Memory B cell (primary cell): ENCODE results near the gene LDLRAD4.
A peak's percentile ranks its signal among the peaks of the same experiment; 100 is the strongest.

Experiments used
- ATAC-seq: fragments of 150-1000 bp; cut with Tn5 transposase; 2 replicates; pipeline ENCODE4 v1.10.0; 2021; ENCODE audit warnings: low read depth, mild to moderate bottlenecking, moderate library complexity
- DNase-seq, 2 donors: peaks; one replicate each; pipeline ENCODE4 v3.0.0; 2022; ENCODE audit warnings: low spot score in 2 of 2
- H3K27ac Mint-ChIP-seq: one replicate; pipeline ENCODE4 v1.8.0; 2022; ENCODE audit warnings: mild to moderate bottlenecking, moderate library complexity, mixed read lengths
- H3K27me3 Mint-ChIP-seq: one replicate; pipeline ENCODE4 v1.8.0; 2022; ENCODE audit warnings: mixed read lengths
- H3K36me3 Mint-ChIP-seq: one replicate; pipeline ENCODE4 v1.8.0; 2022; ENCODE audit warnings: mild to moderate bottlenecking, mixed read lengths
- H3K4me1 Mint-ChIP-seq: one replicate; pipeline ENCODE4 v1.8.0; 2022; ENCODE audit warnings: mixed read lengths
- H3K4me3 Mint-ChIP-seq: one replicate; pipeline ENCODE4 v1.8.0; 2022; ENCODE audit warnings: mild to moderate bottlenecking, moderate library complexity, mixed read lengths
- H3K9me3 Mint-ChIP-seq: one replicate; pipeline ENCODE4 v1.8.0; 2022; ENCODE audit warnings: mixed read lengths

LDLRAD4 gene

GRCh38 chr18:13357289-13357688, 138.7 kb downstream of the LDLRAD4 start:
- H3K27ac Mint-ChIP-seq: no peak overlapping the region
- peaks cover 7% of the 10 kb centered on the region for H3K9me3 Mint-ChIP-seq
- peaks cover 4% of the 10 kb centered on the region for H3K4me1 Mint-ChIP-seq
- no peak overlapping the region for H3K4me3 Mint-ChIP-seq
- ATAC-seq: no peak
- H3K27me3 Mint-ChIP-seq: peaks cover 15% of the 10 kb centered on the region
- DNase-seq: no peak
- peaks cover 7% of the 10 kb centered on the region for H3K36me3 Mint-ChIP-seq

GRCh38 chr18:13359210-13359609, 140.7 kb downstream of the LDLRAD4 start:
- Mint-ChIP-seq H3K4me3 (no peak overlapping the region), H3K4me1 (peaks cover 4% of the 10 kb centered on the region), H3K36me3 (no peaks in the 10 kb centered on the region), H3K27ac (no peak overlapping the region), H3K9me3 (no peaks in the 10 kb centered on the region), H3K27me3 (peaks cover 16% of the 10 kb centered on the region)
- DNase-seq (no peak), ATAC-seq (no peak)

DNA sequence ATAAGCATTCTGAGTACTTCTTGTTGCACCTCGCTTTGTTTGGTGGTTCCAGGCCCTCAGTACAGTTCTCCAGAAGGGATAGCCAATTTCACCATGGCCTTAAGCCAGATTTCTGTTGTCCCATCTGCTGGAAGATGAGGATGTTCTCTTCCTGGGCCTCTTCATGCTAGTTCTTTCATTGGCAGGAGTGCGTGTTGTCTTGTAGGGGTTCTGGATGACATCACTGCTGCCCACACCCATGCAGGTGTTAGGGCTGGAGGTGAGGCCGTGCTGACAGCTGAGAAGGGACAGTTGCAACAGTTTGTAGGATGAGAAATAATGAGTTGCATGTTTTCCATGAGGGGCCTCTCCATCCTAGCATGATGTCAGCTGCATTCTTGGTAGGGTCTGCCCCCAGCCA, 142.9 kb downstream of the LDLRAD4 start:
- ATAC-seq (no peak), DNase-seq (no peak)
- no peak overlapping the region for H3K27ac Mint-ChIP-seq
- H3K9me3 Mint-ChIP-seq: no peaks in the 10 kb centered on the region
- no peaks in the 10 kb centered on the region for H3K36me3 Mint-ChIP-seq
- no peak overlapping the region for H3K4me3 Mint-ChIP-seq
- H3K27me3 Mint-ChIP-seq: peaks cover 17% of the 10 kb centered on the region
- H3K4me1 Mint-ChIP-seq: peaks cover 4% of the 10 kb centered on the region

DNA sequence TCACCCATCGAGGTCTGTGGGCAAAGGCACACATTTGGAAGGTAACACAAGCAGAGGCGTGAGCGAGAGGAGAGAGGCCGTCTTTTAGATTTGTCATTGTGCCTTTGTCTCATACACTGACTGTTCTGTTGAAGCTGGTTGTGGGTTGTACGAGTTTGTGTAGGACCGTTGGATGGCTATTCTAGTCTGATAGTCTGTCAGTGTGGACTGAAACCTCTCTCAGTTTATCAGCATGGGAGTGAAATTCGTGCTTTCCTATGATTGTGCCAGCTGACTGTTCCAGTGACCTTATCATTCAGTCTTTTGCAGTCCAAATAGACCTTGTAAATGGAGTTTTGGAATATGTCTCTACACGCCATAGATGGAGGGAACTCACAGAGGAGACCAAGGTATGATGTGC, 143.5 kb downstream of the LDLRAD4 start:
- Mint-ChIP-seq H3K36me3 (no peaks in the 10 kb centered on the region), H3K27ac (no peak overlapping the region), H3K4me1 (peaks cover 4% of the 10 kb centered on the region), H3K4me3 (no peak overlapping the region), H3K9me3 (no peaks in the 10 kb centered on the region), H3K27me3 (peaks cover 18% of the 10 kb centered on the region)
- ATAC-seq (no peak), DNase-seq (no peak)

DNA sequence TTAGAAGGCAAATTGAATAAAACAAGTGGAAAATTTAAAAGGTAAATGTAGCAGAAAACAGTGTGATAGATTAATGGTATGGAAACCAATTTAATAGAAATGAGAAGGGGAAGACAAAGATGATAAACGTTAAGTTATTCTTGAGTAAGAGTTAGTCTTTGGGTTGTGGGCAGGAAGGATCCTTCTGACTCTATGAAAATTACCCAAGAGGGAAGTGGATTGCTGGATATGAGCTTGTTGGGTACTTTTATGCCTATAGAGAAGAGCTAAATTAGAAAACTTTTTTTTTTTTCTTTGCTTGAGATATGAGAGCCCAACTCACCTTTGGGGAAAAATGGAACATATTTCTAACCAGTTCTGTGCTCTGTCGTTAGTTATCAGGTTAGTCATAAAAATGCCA, 144.0 kb downstream of the LDLRAD4 start:
- H3K36me3 Mint-ChIP-seq: no peaks in the 10 kb centered on the region
- H3K4me1 Mint-ChIP-seq: peaks cover 4% of the 10 kb centered on the region
- H3K9me3 Mint-ChIP-seq: no peaks in the 10 kb centered on the region
- H3K4me3 Mint-ChIP-seq: no peak overlapping the region
- H3K27ac Mint-ChIP-seq: no peak overlapping the region
- DNase-seq (no peak), ATAC-seq (no peak)
- H3K27me3 Mint-ChIP-seq: peaks cover 20% of the 10 kb centered on the region

GRCh38 chr18:13363359-13363758, 144.8 kb downstream of the LDLRAD4 start:
- Mint-ChIP-seq H3K4me1 (peaks cover 4% of the 10 kb centered on the region), H3K27ac (no peak overlapping the region), H3K27me3 (peaks cover 23% of the 10 kb centered on the region), H3K9me3 (no peaks in the 10 kb centered on the region), H3K36me3 (no peaks in the 10 kb centered on the region), H3K4me3 (no peak overlapping the region)
- ATAC-seq: no peak
- no peak for DNase-seq

DNA sequence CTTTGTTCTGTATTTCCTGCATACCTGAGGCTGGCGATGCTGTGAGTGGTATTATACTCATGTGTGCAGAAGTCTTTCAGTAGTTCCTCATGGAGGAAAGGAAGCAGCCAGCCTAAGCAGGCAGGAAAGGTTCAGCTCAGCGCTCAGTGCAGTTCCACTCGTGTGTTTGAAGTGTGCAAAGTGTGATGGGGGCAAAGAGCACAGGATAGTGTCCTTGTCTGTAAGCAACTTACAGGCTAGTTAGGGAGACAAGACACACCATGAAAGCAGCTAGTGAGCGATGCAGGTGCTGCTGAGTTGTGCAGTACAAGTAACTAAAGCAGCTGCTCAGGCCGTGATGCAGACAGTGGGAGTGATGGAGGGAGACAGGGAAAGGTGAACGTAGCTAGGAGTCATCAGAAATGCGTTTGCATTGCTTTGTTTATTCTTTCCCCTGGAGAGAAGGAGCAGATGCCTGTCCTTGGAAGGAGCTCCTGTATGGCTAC, 146.2 kb downstream of the LDLRAD4 start:
- H3K27ac Mint-ChIP-seq: no peak overlapping the region
- no peaks in the 10 kb centered on the region for H3K36me3 Mint-ChIP-seq
- no peak overlapping the region for H3K4me3 Mint-ChIP-seq
- ATAC-seq: no peak
- DNase-seq: no peak
- peaks cover 23% of the 10 kb centered on the region for H3K27me3 Mint-ChIP-seq
- no peaks in the 10 kb centered on the region for H3K9me3 Mint-ChIP-seq
- no peaks in the 10 kb centered on the region for H3K4me1 Mint-ChIP-seq

- H3K27me3 Mint-ChIP-seq: peaks cover 23% of the 10 kb centered on the region
- H3K27ac Mint-ChIP-seq: no peak overlapping the region
- ATAC-seq (no peak), DNase-seq (no peak)
- H3K4me3 Mint-ChIP-seq: no peak overlapping the region
- no peaks in the 10 kb centered on the region for H3K9me3 Mint-ChIP-seq
- no peaks in the 10 kb centered on the region for H3K4me1 Mint-ChIP-seq
- H3K36me3 Mint-ChIP-seq: no peaks in the 10 kb centered on the region
These were observed 147.6 kb downstream of the LDLRAD4 start for GRCh38 chr18:13366131-13366530.

DNA sequence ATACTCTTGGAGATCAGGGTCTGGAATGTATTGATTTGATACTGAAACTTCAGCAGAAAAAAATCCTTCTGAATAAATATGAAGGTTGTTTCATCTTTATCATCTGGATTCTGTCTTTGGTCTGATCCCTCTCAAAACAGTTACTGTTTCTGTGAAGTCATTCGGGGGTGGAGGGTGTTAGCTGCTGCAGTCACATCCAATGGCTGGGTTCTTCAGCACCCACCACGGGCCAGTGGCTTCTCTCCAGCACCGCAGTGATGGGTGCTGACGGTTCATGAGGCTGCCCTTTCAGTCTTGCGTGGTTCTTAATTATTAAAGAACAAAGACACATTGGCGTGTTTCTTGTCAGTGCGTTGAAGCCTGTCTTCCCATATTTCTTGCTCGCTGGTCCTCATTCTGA, 148.0 kb downstream of the LDLRAD4 start:
- H3K4me3 Mint-ChIP-seq: no peak overlapping the region
- no peaks in the 10 kb centered on the region for H3K36me3 Mint-ChIP-seq
- ATAC-seq (no peak), DNase-seq (no peak)
- peaks cover 20% of the 10 kb centered on the region for H3K27me3 Mint-ChIP-seq
- peaks cover 1% of the 10 kb centered on the region for H3K4me1 Mint-ChIP-seq
- H3K9me3 Mint-ChIP-seq: no peaks in the 10 kb centered on the region
- H3K27ac Mint-ChIP-seq: no peak overlapping the region

DNA sequence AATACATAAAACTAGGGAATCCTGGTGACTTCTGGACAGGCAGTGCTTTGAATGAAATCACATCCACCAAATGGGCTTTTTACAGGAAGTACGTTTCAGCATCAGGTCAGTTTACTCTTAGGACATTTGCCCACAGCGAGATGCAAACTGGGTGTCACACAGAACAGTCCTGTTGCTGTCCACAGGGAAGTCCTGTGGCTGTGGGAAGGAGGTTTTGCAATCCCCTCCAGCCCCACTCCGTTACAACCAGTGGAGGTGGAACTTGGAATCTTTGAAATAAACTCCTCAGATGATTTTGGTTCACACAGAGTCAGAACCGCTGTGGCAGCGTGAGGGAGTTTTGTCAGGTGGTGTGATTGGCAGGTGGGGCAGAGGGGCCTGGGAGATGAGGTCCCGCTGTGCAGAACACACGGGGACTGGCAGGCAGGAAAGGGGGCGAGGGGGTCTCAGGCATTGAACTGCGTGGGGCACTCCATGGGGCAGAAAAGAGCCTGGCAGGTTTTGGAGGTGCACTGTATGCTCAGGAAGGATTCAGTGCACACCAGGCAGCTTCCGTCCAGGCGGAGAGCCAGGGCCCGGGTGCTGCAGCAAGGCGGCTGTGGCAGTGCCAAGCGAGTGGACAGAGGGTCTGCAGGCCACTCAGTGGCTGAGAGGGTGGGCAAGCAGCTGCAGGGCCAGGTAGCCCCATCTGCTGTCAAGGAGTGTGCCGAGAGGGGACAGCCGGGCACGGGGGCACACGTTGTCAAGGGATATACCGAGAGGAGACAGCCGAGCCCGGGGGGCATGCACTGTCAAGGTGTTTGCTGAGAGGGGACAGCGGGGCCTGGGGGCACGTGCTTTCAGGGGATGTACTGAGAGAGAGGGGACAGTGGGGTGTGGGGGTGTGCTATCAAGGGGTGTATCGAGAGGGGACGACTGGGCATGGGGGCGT, 148.7 kb downstream of the LDLRAD4 start:
- no peaks in the 10 kb centered on the region for H3K36me3 Mint-ChIP-seq

DNA sequence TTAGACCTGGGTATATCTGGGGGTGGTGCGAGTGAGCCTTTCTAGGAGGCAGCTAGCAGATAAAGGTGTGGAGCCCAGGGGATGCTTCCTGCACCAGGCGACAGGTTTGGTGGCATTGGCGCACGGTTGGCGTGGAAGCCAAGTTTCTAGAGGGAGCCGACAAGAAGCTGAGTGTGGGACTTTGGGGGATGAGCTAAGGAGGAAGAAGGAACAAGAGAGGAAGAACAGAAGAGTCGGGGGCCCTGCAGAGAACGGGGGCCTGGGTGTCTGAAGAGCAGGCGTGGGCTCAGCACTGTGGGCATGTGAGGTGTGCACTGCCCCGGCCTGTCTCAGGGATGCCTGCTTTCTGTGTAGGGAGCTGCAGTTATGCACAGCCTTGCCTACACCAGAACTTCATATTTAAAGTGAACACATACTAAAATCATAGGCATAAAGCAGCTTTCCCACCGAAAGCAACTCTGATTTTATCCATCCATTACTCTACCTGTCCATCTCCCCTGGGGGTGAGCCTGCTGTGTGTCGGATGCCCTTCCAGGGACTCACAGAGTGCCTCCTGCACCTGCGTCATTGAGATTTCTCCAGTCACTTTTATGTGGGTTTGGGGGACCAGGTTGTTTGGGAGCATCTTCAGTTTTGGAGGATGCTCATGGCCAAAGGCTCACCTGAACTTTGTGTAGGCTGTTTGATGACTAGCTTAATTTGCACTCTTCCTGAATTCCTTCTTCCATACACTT, 149.7 kb downstream of the LDLRAD4 start:
- no peak overlapping the region for H3K27ac Mint-ChIP-seq
- no peaks in the 10 kb centered on the region for H3K9me3 Mint-ChIP-seq
- DNase-seq (no peak), ATAC-seq (no peak)
- no peaks in the 10 kb centered on the region for H3K36me3 Mint-ChIP-seq
- peaks cover 11% of the 10 kb centered on the region for H3K27me3 Mint-ChIP-seq
- no peak overlapping the region for H3K4me3 Mint-ChIP-seq
- peaks cover 10% of the 10 kb centered on the region for H3K4me1 Mint-ChIP-seq

More for the DNA sequence above, 148.7 kb downstream of the LDLRAD4 start:
- H3K4me3 Mint-ChIP-seq: no peak overlapping the region
- H3K27me3 Mint-ChIP-seq: peaks cover 17% of the 10 kb centered on the region
- no peaks in the 10 kb centered on the region for H3K9me3 Mint-ChIP-seq
- no peak overlapping the region for H3K27ac Mint-ChIP-seq
- H3K4me1 Mint-ChIP-seq: peaks cover 8% of the 10 kb centered on the region
- no peak for ATAC-seq
- DNase-seq: no peak

GRCh38 chr18:13369353-13369752, 150.8 kb downstream of the LDLRAD4 start:
- Mint-ChIP-seq H3K27ac (no peak overlapping the region), H3K36me3 (no peaks in the 10 kb centered on the region)

DNA sequence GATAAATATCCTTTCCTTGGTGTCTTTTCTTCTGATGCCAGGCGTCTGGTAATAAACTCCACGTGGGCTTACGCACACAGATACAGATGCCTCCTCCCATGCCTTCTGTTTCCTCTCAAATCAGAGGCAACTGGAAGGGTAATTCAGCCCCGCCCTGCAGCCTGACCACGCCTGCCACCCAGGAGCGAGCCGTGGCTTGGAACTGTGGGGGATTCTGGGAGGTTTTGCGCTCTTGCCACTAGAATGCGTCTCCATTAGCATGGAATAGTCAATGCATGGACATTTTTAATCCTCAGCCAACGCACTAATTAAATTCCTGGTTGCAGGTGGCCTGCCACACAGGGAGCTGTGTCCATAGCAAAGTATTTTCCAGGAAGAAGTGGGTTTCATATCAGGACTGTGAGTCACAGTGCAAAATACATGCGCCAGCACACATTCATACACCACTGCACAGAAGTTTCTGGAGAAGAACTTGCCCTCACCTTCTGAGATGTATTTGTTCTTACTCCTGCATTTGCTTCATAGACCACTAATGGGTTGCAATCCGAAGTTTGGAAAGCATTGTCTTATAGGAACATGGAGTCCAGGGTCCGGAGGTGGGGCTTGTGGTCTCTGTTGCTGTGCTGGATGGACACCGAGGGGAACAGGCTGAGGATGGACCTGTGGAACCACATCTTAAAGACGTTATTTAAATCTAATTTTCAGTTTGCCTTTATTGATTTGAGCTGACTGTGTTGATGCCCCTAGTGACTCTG, 151.4 kb downstream of the LDLRAD4 start:
- H3K27ac Mint-ChIP-seq: peak overlapping the region; percentile 20
- no peaks in the 10 kb centered on the region for H3K9me3 Mint-ChIP-seq
- peaks cover 6% of the 10 kb centered on the region for H3K27me3 Mint-ChIP-seq
- no peak for DNase-seq
- no peak for ATAC-seq
- H3K4me3 Mint-ChIP-seq: no peak overlapping the region
- no peaks in the 10 kb centered on the region for H3K36me3 Mint-ChIP-seq
- peaks cover 10% of the 10 kb centered on the region for H3K4me1 Mint-ChIP-seq

More at GRCh38 chr18:13369353-13369752, 150.8 kb downstream of the LDLRAD4 start:
- Mint-ChIP-seq H3K9me3 (no peaks in the 10 kb centered on the region), H3K4me1 (peaks cover 10% of the 10 kb centered on the region), H3K27me3 (peaks cover 9% of the 10 kb centered on the region), H3K4me3 (no peak overlapping the region)
- DNase-seq: no peak
- ATAC-seq: no peak
